GM10248 (cell line): Measurements from ENCODE around the gene NALCN.

Experiments
- CTCF ChIA-PET: fragments of 300-600 bp; sonication (Branson Sonifier 250); formaldehyde crosslinking; extraction: SDS; loops from one replicate; lab custom pipeline; 2021; ENCODE audit warnings: antibody characterized with exemption; lab: Yijun Ruan, JAX
- POLR2A ChIA-PET: fragments of 350-650 bp; sonication (Branson Sonifier 250); formaldehyde crosslinking; extraction: SDS; loops from one replicate; lab custom pipeline; 2020; ENCODE audit warnings: antibody characterized with exemption; lab: Yijun Ruan, JAX
- DNase-seq: peaks from one replicate; pipeline ENCODE4 v3.0.0; 2012; ENCODE audit errors: extremely low spot score
- TF ChIP-seq, protein P1 (sequence below): IDR thresholded peaks from 2 replicates; pipeline ENCODE4 v1.5.1; 2012; ENCODE audit warnings: mild to moderate bottlenecking, low read depth; ENCODE audit errors: extremely low read depth, missing control alignments, control extremely low read depth

NALCN gene

DNA sequence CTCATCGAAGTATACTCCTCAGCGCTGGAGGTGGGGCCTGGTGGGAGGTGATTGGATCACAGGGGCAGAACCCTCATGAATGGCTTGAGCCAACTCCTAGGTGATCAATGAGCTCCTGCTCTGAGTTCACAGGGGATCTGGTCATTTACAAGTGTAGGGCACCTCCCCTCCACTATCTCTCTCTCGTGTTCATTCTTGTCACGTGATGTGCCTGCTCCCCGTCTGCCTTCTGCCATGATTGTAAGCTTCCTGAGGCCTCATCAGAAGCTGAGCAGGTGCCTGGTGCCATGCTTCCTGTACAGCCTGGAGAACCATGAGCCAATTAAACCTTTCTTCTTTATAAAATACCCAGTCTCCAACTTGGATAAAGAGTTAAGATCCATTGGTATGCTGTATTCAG is 61.4 kb downstream of the NALCN start:
- ChIA-PET POLR2A (no interaction called here), CTCF (interaction anchor here (1.3 kb wide), 1 partner anchor 210 kb away, joined by 3 read pairs; no protein-coding TSS in a partner anchor)
- TF ChIP-seq, protein P1, sequence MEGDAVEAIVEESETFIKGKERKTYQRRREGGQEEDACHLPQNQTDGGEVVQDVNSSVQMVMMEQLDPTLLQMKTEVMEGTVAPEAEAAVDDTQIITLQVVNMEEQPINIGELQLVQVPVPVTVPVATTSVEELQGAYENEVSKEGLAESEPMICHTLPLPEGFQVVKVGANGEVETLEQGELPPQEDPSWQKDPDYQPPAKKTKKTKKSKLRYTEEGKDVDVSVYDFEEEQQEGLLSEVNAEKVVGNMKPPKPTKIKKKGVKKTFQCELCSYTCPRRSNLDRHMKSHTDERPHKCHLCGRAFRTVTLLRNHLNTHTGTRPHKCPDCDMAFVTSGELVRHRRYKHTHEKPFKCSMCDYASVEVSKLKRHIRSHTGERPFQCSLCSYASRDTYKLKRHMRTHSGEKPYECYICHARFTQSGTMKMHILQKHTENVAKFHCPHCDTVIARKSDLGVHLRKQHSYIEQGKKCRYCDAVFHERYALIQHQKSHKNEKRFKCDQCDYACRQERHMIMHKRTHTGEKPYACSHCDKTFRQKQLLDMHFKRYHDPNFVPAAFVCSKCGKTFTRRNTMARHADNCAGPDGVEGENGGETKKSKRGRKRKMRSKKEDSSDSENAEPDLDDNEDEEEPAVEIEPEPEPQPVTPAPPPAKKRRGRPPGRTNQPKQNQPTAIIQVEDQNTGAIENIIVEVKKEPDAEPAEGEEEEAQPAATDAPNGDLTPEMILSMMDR, result no peak
- DNase-seq, result no peak

DNA sequence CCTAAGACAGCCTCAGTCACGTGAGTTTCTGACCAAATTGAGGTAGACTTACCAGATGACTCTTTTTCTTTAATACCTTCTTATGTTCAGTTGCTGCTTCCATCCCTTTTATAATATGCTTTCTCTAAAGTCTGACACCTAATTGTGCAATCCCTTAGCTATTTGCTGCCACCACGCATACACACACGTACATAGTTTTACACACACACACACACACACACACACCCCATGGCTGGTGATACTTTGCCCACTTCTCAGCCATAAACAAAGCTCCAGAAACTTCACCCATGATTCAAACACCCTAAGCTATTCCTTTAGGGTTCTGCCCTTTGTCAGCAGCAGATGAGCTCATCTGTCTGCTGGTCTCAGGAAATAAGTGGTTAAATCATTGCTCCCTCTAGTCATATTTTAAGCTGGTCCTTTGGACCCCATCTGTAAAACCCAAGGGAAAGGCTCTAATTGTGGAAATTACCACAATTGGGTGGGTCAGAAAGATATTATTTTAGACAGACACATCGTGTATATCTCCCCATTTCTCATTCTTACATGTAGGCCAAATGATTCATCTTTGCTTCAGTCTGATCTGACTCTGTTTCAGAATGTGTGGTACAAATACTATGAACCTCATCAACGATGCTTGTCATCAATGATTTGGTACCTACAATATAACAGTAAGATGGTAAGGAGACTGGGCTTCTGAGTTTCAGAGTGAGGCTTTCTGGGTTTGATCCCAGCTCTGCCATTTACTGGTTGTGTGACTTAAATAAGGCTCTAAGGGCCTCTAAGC is 69.2 kb downstream of the NALCN start:
- POLR2A ChIA-PET, result no interaction called here
- CTCF ChIA-PET, result interaction anchor here (1.1 to 1.7 kb wide), 3 partner anchors 9 to 219 kb away, joined by 3 to 5 read pairs (median 3); no protein-coding TSS in a partner anchor
- no peak for DNase-seq
- TF ChIP-seq, protein P1, result no peak

DNA sequence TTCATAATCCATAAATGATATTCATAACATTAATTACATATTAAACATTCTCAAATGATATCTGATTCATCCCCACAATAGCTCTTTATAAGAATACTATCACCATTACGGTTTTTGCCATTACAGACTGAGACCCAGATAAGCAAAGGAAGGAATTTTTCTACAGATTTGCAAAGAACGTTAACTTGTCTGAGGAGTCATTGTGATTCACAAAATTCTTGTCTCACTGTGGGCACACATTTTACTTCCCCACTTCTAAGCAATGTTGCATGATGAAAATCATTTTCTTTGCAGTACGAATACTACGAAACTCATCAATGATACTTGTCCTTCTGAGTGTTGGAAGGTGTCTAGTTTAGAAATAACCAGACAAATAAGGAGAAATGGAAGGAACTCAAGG is 70.1 kb downstream of the NALCN start:
- ChIA-PET POLR2A (no interaction called here), CTCF (interaction anchor here (1.7 kb wide), 1 partner anchor 8 kb away, joined by 5 read pairs; no protein-coding TSS in a partner anchor)
- no peak for DNase-seq
- TF ChIP-seq, protein P1, result no peak

DNA sequence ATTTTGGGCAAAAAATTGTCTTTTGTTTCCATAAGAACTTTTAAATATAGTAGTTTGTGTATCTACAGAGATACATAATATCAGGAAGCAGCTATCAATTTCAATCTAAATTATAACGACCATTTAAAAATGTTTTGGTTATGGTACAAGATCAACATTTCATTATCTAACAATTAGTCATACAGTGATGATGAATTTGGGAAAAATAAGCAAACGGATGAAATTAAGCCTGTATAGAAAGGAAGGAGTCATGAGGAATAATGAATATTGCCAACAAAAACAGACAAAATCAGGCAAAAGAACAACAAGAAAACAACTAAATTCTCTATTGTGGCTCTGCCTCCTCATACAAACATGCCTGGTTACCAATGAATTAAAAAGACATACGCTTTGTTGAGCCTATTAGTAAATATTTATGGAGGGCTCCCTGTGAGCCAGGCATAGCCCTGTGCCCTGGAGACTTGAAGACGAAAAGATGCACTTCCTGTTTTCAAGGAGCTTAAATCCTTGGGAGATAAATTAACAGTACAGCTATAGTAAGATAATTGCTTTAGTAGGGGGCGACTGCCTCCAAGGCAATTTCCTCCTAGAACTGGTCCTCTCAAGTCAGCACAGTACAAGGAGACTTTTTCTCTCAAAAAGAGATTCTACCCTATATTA is 73.0 kb downstream of the NALCN start:
- ChIA-PET POLR2A (no interaction called here), CTCF (interaction anchor here (1.4 to 1.9 kb wide), 2 partner anchors 10 to 18 kb away, joined by 3 to 5 read pairs; no protein-coding TSS in a partner anchor)
- no peak for DNase-seq
- TF ChIP-seq, protein P1, result no peak

DNA sequence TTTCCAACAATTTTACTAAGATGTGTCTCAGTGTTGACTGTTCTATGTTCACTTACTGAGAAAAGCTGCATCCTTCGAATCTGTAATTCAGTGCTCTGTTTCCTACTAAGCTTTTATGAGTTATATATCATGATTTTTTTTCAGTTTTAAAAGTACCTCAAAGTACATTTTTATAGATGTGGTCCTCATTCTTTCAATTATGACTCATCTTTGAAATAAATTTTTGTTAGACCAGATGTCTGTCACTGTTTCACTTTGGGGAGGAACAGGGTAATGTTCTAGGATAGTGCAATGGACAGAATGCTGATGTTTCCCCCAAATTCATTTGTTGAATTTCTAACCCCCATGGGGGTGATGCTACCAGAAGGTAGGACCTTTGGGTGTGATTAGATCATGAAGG is 74.8 kb downstream of the NALCN start:
- CTCF ChIA-PET, result interaction anchor here (1.4 kb wide), 1 partner anchor 16 kb away, joined by 4 read pairs; no protein-coding TSS in a partner anchor
- TF ChIP-seq, protein P1, result no peak
- DNase-seq, result no peak
- POLR2A ChIA-PET, result no interaction called here

DNA sequence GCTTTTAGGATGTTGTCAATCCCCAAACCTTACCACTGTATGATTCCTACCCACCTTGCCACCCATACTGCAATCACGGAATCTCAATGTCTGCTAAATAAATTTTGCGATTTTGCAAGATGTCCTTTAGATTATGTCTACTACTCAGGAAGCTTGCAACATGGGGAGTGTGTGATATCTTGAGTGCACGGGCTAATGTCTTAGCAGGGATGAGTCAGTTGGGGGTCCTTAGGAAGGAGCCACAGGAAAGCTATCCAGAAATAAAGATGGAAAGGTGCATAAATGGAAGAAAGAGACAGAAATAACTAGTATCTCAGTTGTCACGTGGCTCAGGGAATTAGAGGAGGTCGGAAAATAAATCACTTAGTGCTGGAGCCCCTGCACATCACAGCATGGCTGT is 77.1 kb downstream of the NALCN start:
- CTCF ChIA-PET, result interaction anchor here (1.6 kb wide), 1 partner anchor 8 kb away, joined by 5 read pairs; no protein-coding TSS in a partner anchor
- DNase-seq, result no peak
- POLR2A ChIA-PET, result no interaction called here

More for the DNA sequence above, 77.1 kb downstream of the NALCN start:
- TF ChIP-seq, protein P1, result no peak
